Adipocyte (in vitro differentiated cells): Measurements from ENCODE around the gene B3GALT5.

Source experiments
- DNase-seq: peaks from one replicate; pipeline ENCODE4 v3.0.0-alpha.2; 2015; ENCODE audit warnings: low read depth
- H3K27me3 ChIP-seq: replicated peaks from 2 replicates; pipeline ENCODE4 v1.7.0; 2013; ENCODE audit warnings: mild to moderate bottlenecking, low read length, moderate library complexity; ENCODE audit not compliant: control insufficient read depth, insufficient read depth
- H3K36me3 ChIP-seq: 2 replicates; pipeline ENCODE4 v1.7.0; 2013; ENCODE audit warnings: low read length, mild to moderate bottlenecking, moderate library complexity; ENCODE audit not compliant: control insufficient read depth, insufficient read depth, severe bottlenecking
- H3K4me1 ChIP-seq: 2 replicates; pipeline ENCODE4 v1.7.0; 2013; ENCODE audit warnings: mild to moderate bottlenecking, low read length, moderate library complexity; ENCODE audit not compliant: control insufficient read depth, insufficient read depth
- H3K4me3 ChIP-seq: 2 replicates; pipeline ENCODE4 v1.7.0; 2013; ENCODE audit warnings: mild to moderate bottlenecking, low read length, moderate library complexity
- H3K9ac ChIP-seq: 2 replicates; pipeline ENCODE4 v1.7.0; 2013; ENCODE audit warnings: mild to moderate bottlenecking, low read length, moderate library complexity
- H3K9me3 ChIP-seq: 2 replicates; pipeline ENCODE4 v1.7.0; 2013; ENCODE audit warnings: mild to moderate bottlenecking, low read length, moderate library complexity; ENCODE audit not compliant: control insufficient read depth

Gene B3GALT5

DNA sequence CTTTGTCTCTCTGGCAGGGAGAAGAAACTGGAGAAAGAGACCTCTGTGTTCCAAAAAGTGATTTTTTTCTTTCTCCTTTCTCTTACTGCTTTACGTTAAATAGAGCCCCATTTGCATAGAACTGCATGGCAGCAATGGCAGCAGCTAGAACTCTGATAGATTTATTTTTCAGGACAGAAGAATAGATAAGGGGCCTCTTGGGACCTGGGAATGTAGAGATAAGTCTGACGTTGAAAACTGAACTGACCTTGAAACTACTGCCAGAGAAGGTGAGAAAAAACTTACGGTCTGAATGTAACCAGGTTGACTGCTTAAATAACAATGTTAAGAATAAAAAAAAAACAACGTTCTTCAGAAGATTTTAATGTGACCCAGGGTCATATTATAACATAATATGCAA is 25.4 kb upstream of the B3GALT5 start:
- no peak overlapping the region for H3K9ac ChIP-seq
- no peak for DNase-seq

DNA sequence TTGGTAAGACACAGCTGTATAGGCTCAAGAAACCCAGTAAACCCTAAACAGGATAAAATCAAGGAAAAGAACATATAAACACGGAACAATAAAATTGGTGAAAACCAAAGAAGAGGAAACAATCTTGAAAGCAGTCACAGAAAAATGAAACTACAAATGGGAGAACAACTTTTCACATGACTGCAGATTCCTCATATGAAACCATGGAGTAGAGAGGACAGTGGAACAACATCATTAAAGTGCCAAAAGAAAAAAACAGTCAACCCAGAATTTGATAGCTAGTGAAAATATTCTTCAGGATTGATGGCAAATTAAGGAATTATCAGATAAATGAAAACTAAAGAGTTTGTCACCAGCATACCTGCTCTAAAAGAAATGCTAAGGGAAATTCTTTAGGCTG is 23.9 kb upstream of the B3GALT5 start:
- Histone ChIP-seq H3K27me3 (no peaks in the 10 kb centered on the region), H3K36me3 (no peaks in the 10 kb centered on the region), H3K4me1 (no peaks in the 10 kb centered on the region), H3K4me3 (no peak overlapping the region), H3K9me3 (peaks cover 19% of the 10 kb centered on the region), H3K9ac (no peak overlapping the region)
- DNase-seq: no peak

More for the DNA sequence above, 25.4 kb upstream of the B3GALT5 start:
- Histone ChIP-seq H3K4me3 (no peak overlapping the region), H3K36me3 (no peaks in the 10 kb centered on the region), H3K9me3 (peaks cover 19% of the 10 kb centered on the region), H3K4me1 (no peaks in the 10 kb centered on the region), H3K27me3 (no peaks in the 10 kb centered on the region)

DNA sequence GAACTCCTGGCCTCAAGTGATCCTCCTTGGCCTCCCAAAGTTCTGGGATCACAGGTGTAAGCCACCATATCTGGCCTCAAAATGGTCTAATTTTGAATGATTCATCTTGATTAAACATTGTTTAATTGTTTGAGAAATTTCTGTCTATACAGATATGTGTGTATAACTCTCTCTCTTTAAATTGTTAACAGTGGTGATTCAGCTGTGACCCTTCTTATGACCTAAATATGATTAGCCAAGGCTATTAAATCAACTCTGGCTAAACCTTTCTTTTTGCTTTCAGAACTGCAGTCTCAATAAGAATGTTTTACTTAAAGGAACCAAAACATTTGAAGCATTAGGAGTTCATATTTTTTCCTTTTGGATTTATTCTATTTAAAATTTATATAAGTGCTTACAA is 19.2 kb upstream of the B3GALT5 start:
- Histone ChIP-seq H3K4me1 (no peaks in the 10 kb centered on the region), H3K36me3 (no peaks in the 10 kb centered on the region), H3K9me3 (peaks cover 6% of the 10 kb centered on the region), H3K4me3 (no peak overlapping the region), H3K9ac (no peak overlapping the region), H3K27me3 (peaks cover 9% of the 10 kb centered on the region)
- no peak for DNase-seq

DNA sequence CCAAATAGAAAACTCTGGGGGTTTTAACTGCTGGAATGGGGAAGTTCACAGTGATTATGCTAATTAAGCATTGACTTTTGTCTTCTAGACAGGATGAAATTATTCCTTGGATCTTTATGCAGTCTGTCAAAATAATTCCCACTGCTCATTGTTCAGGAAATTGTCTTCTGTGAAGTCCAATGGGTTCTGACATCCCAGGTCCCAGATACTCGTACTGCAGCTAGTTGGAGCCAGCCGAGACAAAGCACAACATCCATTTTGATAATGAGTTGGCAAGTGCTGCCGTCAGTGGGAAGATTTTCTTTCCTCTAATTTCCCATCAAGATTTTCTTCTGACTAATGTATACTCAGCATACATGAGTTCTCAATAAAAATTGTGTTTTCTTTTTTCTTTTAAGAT is 17.3 kb upstream of the B3GALT5 start:
- no peak overlapping the region for H3K9ac ChIP-seq
- H3K4me3 ChIP-seq: no peak overlapping the region
- H3K27me3 ChIP-seq: peaks cover 18% of the 10 kb centered on the region
- no peaks in the 10 kb centered on the region for H3K4me1 ChIP-seq
- H3K36me3 ChIP-seq: no peaks in the 10 kb centered on the region
- no peak for DNase-seq
- H3K9me3 ChIP-seq: no peaks in the 10 kb centered on the region

DNA sequence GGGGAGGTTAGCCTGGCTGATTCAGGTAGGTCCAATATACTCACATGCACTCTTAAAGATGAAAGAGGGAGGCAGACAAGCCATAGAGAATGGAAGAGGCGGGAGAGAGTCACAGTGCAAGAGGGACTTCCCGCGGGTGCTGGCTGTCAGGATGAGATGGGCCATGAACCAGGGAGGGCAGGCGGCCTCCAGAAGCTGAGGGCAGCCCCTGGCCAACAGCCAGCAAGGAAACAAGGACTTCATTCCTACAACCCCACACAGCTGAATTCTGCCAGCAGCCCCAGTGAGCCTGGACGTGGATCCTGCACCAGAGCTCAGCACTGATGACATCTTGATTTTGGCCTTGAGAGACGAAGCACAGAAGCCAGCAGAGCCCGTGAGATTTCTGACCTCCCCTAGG is 15.1 kb upstream of the B3GALT5 start:
- H3K27me3 ChIP-seq: peaks cover 21% of the 10 kb centered on the region
- H3K4me1 ChIP-seq: no peaks in the 10 kb centered on the region
- no peak for DNase-seq
- no peaks in the 10 kb centered on the region for H3K36me3 ChIP-seq
- H3K9me3 ChIP-seq: no peaks in the 10 kb centered on the region
- no peak overlapping the region for H3K4me3 ChIP-seq
- no peak overlapping the region for H3K9ac ChIP-seq

DNA sequence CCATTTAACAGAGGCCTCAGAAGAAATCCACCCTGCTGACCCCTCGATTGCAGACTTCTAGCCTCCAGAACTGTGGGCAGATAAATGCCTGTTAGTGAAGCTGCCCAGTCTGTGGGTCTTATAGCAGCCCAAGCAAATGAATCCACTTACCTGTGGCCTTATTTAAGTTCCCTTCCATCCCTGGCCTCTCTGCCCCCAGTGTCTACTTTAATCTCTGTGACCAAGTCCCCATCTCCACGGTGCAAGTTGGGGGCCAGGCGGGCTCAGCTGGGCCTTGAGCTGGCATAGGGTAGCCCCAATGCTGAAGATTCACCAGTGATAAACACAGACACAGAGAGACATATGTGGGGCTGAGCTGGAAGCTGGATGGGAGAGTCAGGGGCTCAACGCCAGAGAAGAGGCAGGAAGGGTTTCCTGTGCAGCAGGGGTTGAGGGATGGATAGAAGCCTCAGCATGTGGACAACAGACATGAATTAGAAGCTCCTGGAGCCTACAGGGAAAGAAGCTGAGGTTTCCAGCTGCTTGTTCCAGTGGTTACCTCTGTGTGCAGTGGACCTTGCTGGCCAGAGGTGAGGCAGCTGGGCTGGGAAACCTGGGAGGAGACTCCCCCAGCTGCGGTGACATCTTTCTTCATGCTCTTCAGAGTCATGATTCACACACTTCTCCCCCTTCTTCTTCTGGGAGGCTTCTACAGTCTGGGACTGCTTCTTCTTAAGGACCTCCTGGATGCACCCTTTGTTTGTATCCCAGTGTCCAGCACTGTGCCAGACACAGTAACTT is 13.4 kb upstream of the B3GALT5 start:
- Histone ChIP-seq H3K36me3 (no peaks in the 10 kb centered on the region), H3K4me1 (no peaks in the 10 kb centered on the region), H3K27me3 (peaks cover 22% of the 10 kb centered on the region), H3K4me3 (no peak overlapping the region), H3K9me3 (no peaks in the 10 kb centered on the region), H3K9ac (no peak overlapping the region)
- DNase-seq: no peak

DNA sequence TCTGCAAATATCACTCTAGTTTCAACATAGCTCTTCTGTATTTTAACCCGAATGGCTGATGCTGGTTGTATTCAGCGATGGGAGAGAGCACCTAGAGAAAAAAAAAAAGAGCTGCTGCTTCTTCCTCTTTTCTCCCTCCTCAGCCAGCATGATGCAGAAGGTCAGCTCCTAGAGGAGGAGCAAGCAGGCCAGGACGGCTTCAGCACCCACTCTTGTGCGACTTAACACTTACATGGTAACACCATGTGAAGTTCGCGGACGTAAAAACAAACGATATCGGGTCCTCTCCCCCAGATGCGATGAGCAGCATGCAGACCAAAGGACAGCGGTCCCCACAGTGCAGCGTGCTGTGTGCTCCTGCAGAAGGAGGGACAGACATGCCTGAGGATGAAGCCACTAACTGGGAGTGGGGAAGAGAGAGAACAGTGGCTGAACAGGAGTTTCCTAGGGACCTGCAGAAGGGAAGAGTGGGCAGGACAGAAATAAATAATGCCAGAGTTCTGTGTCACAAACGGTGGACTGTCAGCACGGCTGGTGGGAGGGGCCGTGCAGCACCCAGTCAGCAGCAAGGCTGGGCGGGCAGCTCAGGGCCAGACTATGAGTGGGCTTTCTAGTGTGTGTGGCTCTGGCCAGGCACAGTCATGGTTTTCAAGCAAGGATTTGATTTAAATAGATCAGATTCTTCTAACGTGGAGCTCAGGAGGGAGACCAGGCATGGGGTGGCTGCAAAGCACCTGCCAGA is 11.4 kb upstream of the B3GALT5 start:
- H3K9ac ChIP-seq: no peak overlapping the region
- no peak overlapping the region for H3K4me3 ChIP-seq
- H3K27me3 ChIP-seq: peaks cover 29% of the 10 kb centered on the region
- no peaks in the 10 kb centered on the region for H3K4me1 ChIP-seq
- H3K36me3 ChIP-seq: no peaks in the 10 kb centered on the region
- no peak for DNase-seq
- no peaks in the 10 kb centered on the region for H3K9me3 ChIP-seq

DNA sequence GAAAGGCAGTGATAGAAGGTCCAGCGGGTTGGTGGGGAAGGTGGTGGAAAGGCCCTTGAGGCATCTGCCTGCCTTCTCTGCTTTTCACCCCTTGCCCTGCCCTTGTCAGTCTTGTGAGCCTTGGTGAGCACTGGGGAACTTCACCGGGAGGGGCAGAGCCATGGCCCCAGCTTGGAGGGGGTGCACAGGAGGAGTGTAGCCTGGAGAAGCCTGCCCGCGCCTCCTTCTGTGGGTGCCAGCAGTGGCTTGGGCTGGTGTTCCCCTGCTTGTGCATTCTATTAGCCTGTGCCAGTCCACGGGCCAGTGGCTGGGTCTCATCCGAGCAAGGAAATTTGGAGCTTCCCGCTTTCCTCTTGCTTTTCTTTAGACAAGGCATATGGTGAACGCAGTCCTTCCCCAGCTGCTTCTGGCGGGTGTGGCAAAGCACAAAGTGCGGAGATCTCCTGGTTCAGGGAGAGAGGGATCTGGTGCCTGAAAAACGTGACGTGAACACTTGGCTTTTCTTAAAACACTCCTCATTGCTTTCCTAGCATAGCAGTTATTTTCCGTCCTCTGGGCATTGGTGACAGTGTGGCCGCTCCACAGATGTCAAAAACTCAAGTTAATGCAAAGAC is 10.6 kb upstream of the B3GALT5 start:
- no peak for DNase-seq
- H3K4me1 ChIP-seq: no peaks in the 10 kb centered on the region
- peaks cover 30% of the 10 kb centered on the region for H3K27me3 ChIP-seq

DNA sequence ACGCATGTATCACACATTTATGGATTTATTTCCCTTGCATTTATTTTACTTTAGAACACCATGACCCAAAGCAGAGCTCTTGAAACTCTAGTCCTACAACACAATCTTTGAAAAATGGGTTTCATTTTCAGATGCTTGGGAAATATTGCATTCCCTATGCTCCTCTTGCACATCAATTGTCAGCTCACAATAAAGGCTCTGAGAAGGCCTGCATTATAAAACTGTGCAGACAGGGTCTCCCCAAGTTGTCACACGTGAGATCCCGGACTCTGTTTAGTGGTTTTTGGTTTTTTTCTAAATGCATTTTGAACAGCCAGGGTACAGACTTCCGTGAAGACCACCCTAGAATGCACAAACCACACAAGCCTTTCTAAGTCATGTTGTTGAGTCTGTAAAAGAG is 9.9 kb upstream of the B3GALT5 start:
- Histone ChIP-seq H3K9ac (no peak overlapping the region), H3K27me3 (peaks cover 30% of the 10 kb centered on the region), H3K36me3 (no peaks in the 10 kb centered on the region), H3K4me3 (no peak overlapping the region), H3K4me1 (no peaks in the 10 kb centered on the region), H3K9me3 (no peaks in the 10 kb centered on the region)
- no peak for DNase-seq

More for the DNA sequence above, 10.6 kb upstream of the B3GALT5 start:
- no peak overlapping the region for H3K9ac ChIP-seq
- H3K36me3 ChIP-seq: no peaks in the 10 kb centered on the region
- H3K9me3 ChIP-seq: no peaks in the 10 kb centered on the region
- no peak overlapping the region for H3K4me3 ChIP-seq

DNA sequence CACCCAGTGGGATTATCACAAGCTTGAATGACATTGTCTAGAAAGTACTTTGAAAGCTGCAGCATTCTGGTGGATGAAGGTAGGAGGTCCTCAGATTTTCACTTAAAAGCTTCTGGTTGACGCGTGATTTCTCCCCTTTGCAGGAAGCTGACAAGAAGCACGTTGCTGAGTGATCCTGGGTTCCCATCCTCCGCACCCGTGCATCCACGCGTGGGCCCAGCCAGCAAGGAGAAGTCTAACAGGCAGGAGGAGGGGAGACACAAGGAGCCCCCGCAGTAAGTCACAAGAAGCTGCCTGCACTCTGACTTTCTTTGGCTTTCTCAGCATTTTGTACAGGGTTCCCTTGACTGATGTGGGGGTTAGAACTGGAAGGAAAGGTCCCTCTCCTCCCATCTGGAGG is 7.8 kb upstream of the B3GALT5 start:
- Histone ChIP-seq H3K27me3 (peaks cover 24% of the 10 kb centered on the region), H3K4me1 (no peaks in the 10 kb centered on the region), H3K4me3 (no peak overlapping the region), H3K36me3 (no peaks in the 10 kb centered on the region), H3K9me3 (no peaks in the 10 kb centered on the region), H3K9ac (no peak overlapping the region)
- DNase-seq: no peak

DNA sequence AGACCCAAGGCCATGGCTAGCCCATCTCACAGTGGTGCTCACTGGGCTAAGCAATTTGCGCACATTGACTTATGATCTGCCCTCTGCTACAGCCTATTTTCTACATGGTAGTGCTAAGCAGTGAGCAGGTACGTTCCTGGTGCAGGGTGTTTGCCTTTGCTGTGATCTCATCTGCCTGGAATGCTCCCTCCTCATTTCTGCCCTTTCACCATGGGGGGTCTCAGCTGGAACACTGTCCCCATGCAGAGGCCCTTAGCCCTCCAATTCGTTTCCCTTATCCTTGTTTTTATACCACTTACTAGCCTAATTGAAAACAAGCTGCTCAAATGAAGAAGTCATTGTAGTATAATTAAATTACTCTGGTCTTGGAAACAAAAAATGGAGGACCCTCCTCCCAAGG is 2.0 kb upstream of the B3GALT5 start:
- Histone ChIP-seq H3K9ac (no peak overlapping the region), H3K9me3 (no peaks in the 10 kb centered on the region), H3K4me3 (no peak overlapping the region), H3K36me3 (no peaks in the 10 kb centered on the region), H3K4me1 (peaks cover 3% of the 10 kb centered on the region), H3K27me3 (peaks cover 60% of the 10 kb centered on the region)
- DNase-seq: no peak
